ENCODE data around the gene RAB26.

Gene RAB26

GRCh38 chr16:2190659-2191445, 42.4 kb downstream of the RAB26 start:
- Histone ChIP-seq H3K4me3 (ENCODE audit: low read depth, low read length) (no peak overlapping the region), H3K9me3 (ENCODE audit: insufficient read depth, low read depth, low read length) (peaks cover 2% of the 10 kb centered on the region), H3K14ac (ENCODE audit: low read length) (no peak overlapping the region), H2AFZ (ENCODE audit: insufficient read depth, low read length, poor library complexity) (no peak overlapping the region), H4K12ac (ENCODE audit: low read depth, low read length) (no peak overlapping the region), H3K27me3 (ENCODE audit: insufficient read depth, low read length) (peaks cover 9% of the 10 kb centered on the region), H3K4ac (ENCODE audit: low read depth, low read length) (no peak overlapping the region), H3K4me1 (ENCODE audit: control insufficient read depth in 1 of 2, insufficient read depth in 2 of 2, low read length in 2 of 2) (no peaks in the 10 kb centered on the region), H4K8ac (ENCODE audit: low read depth, low read length) (no peak overlapping the region), H3K23ac (ENCODE audit: low read length) (no peak overlapping the region), H3K79me1 (ENCODE audit: low read length) (no peaks in the 10 kb centered on the region), H2AK5ac (ENCODE audit: low read length) (no peak overlapping the region), H4K91ac (ENCODE audit: low read depth, low read length) (no peak overlapping the region), H3K36me3 (ENCODE audit: control insufficient read depth in 1 of 2, insufficient read depth in 2 of 2, low read length in 2 of 2) (no peaks in the 10 kb centered on the region), H3K4me2 (ENCODE audit: low read length) (no peak overlapping the region), H3K27ac (ENCODE audit: low read depth, low read length) (no peak overlapping the region), H2BK120ac (ENCODE audit: insufficient read depth, low read length, poor library complexity) (no peak overlapping the region), H2BK12ac (ENCODE audit: low read length) (no peak overlapping the region), H2BK5ac (ENCODE audit: low read depth, low read length, poor library complexity) (no peak overlapping the region), H3K18ac (ENCODE audit: low read length) (no peak overlapping the region), H3K79me2 (ENCODE audit: control insufficient read depth, insufficient read depth, low read length, poor library complexity) (no peaks in the 10 kb centered on the region), H3K9ac (ENCODE audit: low read length) (no peak overlapping the region)
- DNase-seq: no peak
- no CpG with 5 or more reads among the region's 25 CpGs for WGBS (ENCODE audit: extremely low coverage, insufficient coverage, insufficient read length)

- Histone ChIP-seq H2AK5ac (ENCODE audit: low read length) (no peak overlapping the region), H2BK12ac (ENCODE audit: low read length) (no peak overlapping the region), H3K4ac (ENCODE audit: low read depth, low read length) (no peak overlapping the region), H4K8ac (ENCODE audit: low read depth, low read length) (no peak overlapping the region), H3K4me3 (ENCODE audit: low read depth, low read length) (no peak overlapping the region), H3K4me1 (ENCODE audit: control insufficient read depth in 1 of 2, insufficient read depth in 2 of 2, low read length in 2 of 2) (no peaks in the 10 kb centered on the region), H3K4me2 (ENCODE audit: low read length) (no peak overlapping the region), H3K9ac (ENCODE audit: low read length) (no peak overlapping the region), H3K36me3 (ENCODE audit: control insufficient read depth in 1 of 2, insufficient read depth in 2 of 2, low read length in 2 of 2) (no peaks in the 10 kb centered on the region), H3K79me2 (ENCODE audit: control insufficient read depth, insufficient read depth, low read length, poor library complexity) (no peaks in the 10 kb centered on the region), H4K91ac (ENCODE audit: low read depth, low read length) (no peak overlapping the region), H3K14ac (ENCODE audit: low read length) (no peak overlapping the region), H3K9me3 (ENCODE audit: insufficient read depth, low read depth, low read length) (peaks cover 2% of the 10 kb centered on the region), H2BK120ac (ENCODE audit: insufficient read depth, low read length, poor library complexity) (no peak overlapping the region), H3K27me3 (ENCODE audit: insufficient read depth, low read length) (peaks cover 13% of the 10 kb centered on the region), H2AFZ (ENCODE audit: insufficient read depth, low read length, poor library complexity) (no peak overlapping the region), H4K12ac (ENCODE audit: low read depth, low read length) (no peak overlapping the region), H2BK5ac (ENCODE audit: low read depth, low read length, poor library complexity) (no peak overlapping the region), H3K23ac (ENCODE audit: low read length) (no peak overlapping the region), H3K18ac (ENCODE audit: low read length) (no peak overlapping the region), H3K79me1 (ENCODE audit: low read length) (no peaks in the 10 kb centered on the region), H3K27ac (ENCODE audit: low read depth, low read length) (no peak overlapping the region)
- no CpG with 5 or more reads among the region's 11 CpGs for WGBS (ENCODE audit: extremely low coverage, insufficient coverage, insufficient read length)
- DNase-seq: no peak
These were observed 43.0 kb downstream of the RAB26 start for GRCh38 chr16:2191446-2191706.

- Histone ChIP-seq H3K79me2 (ENCODE audit: control insufficient read depth, insufficient read depth, low read length, poor library complexity) (no peaks in the 10 kb centered on the region), H3K4me1 (ENCODE audit: control insufficient read depth in 1 of 2, insufficient read depth in 2 of 2, low read length in 2 of 2) (no peaks in the 10 kb centered on the region), H2AK5ac (ENCODE audit: low read length) (no peak overlapping the region), H3K27me3 (ENCODE audit: insufficient read depth, low read length) (peaks cover 27% of the 10 kb centered on the region), H3K9ac (ENCODE audit: low read length) (no peak overlapping the region), H4K12ac (ENCODE audit: low read depth, low read length) (no peak overlapping the region), H3K4ac (ENCODE audit: low read depth, low read length) (no peak overlapping the region), H3K23ac (ENCODE audit: low read length) (no peak overlapping the region), H4K91ac (ENCODE audit: low read depth, low read length) (no peak overlapping the region), H2BK12ac (ENCODE audit: low read length) (no peak overlapping the region), H2BK5ac (ENCODE audit: low read depth, low read length, poor library complexity) (no peak overlapping the region), H2AFZ (ENCODE audit: insufficient read depth, low read length, poor library complexity) (no peak overlapping the region), H3K18ac (ENCODE audit: low read length) (no peak overlapping the region), H3K27ac (ENCODE audit: low read depth, low read length) (no peak overlapping the region), H3K79me1 (ENCODE audit: low read length) (no peaks in the 10 kb centered on the region), H3K14ac (ENCODE audit: low read length) (no peak overlapping the region), H2BK120ac (ENCODE audit: insufficient read depth, low read length, poor library complexity) (no peak overlapping the region), H3K4me2 (ENCODE audit: low read length) (no peak overlapping the region), H3K4me3 (ENCODE audit: low read depth, low read length) (no peak overlapping the region), H3K9me3 (ENCODE audit: insufficient read depth, low read depth, low read length) (peaks cover 5% of the 10 kb centered on the region), H4K8ac (ENCODE audit: low read depth, low read length) (no peak overlapping the region), H3K36me3 (ENCODE audit: control insufficient read depth in 1 of 2, insufficient read depth in 2 of 2, low read length in 2 of 2) (no peaks in the 10 kb centered on the region)
- WGBS (ENCODE audit: extremely low coverage, insufficient coverage, insufficient read length): no CpG with 5 or more reads among the region's 16 CpGs
- peak in 1 of 2 donors; percentile 15 for DNase-seq
These were observed 45.9 kb downstream of the RAB26 start for GRCh38 chr16:2194166-2194834.

GRCh38 chr16:2194852-2195321, 46.5 kb downstream of the RAB26 start:
- Histone ChIP-seq H3K23ac (ENCODE audit: low read length) (no peak overlapping the region), H3K14ac (ENCODE audit: low read length) (no peak overlapping the region), H3K79me2 (ENCODE audit: control insufficient read depth, insufficient read depth, low read length, poor library complexity) (no peaks in the 10 kb centered on the region), H2AK5ac (ENCODE audit: low read length) (no peak overlapping the region), H3K4me2 (ENCODE audit: low read length) (no peak overlapping the region), H3K9ac (ENCODE audit: low read length) (no peak overlapping the region), H3K79me1 (ENCODE audit: low read length) (no peaks in the 10 kb centered on the region), H3K18ac (ENCODE audit: low read length) (no peak overlapping the region), H4K91ac (ENCODE audit: low read depth, low read length) (no peak overlapping the region), H2AFZ (ENCODE audit: insufficient read depth, low read length, poor library complexity) (no peak overlapping the region), H2BK5ac (ENCODE audit: low read depth, low read length, poor library complexity) (no peak overlapping the region), H4K12ac (ENCODE audit: low read depth, low read length) (no peak overlapping the region), H3K27ac (ENCODE audit: low read depth, low read length) (no peak overlapping the region), H2BK120ac (ENCODE audit: insufficient read depth, low read length, poor library complexity) (no peak overlapping the region), H3K27me3 (ENCODE audit: insufficient read depth, low read length) (peaks cover 27% of the 10 kb centered on the region), H3K4me3 (ENCODE audit: low read depth, low read length) (no peak overlapping the region), H3K4me1 (ENCODE audit: control insufficient read depth in 1 of 2, insufficient read depth in 2 of 2, low read length in 2 of 2) (no peaks in the 10 kb centered on the region), H2BK12ac (ENCODE audit: low read length) (no peak overlapping the region), H4K8ac (ENCODE audit: low read depth, low read length) (no peak overlapping the region), H3K4ac (ENCODE audit: low read depth, low read length) (no peak overlapping the region), H3K9me3 (ENCODE audit: insufficient read depth, low read depth, low read length) (peaks cover 5% of the 10 kb centered on the region), H3K36me3 (ENCODE audit: control insufficient read depth in 1 of 2, insufficient read depth in 2 of 2, low read length in 2 of 2) (no peaks in the 10 kb centered on the region)
- DNase-seq: peak; percentile 56 to 78
- whole genome bisulfite sequencing (ENCODE audit: extremely low coverage, insufficient coverage, insufficient read length): no CpG with 5 or more reads among the region's 10 CpGs

All from trophoblast cell (in vitro differentiated cells and primary cell).